Measurements from ENCODE around the gene PP2D1. TPM values are rescaled to one million over a fixed set of nuclear protein-coding genes. Genes with fewer than 3 reads are reported as not detected.

PP2D1 gene
- total RNA-seq, 1 experiment from 2014 or later, result not detected

GRCh38 chr3:20043825-20044224 lies 31.8 kb upstream of the PP2D1 start:
- Mint-ChIP-seq H3K4me3 (no peak overlapping the region), H3K27me3 (ENCODE audit: low read depth) (peaks cover 11% of the 10 kb centered on the region), H3K9me3 (no peaks in the 10 kb centered on the region), H3K36me3 (no peaks in the 10 kb centered on the region), H3K27ac (no peak overlapping the region), H3K4me1 (peaks cover 11% of the 10 kb centered on the region)
- TF ChIP-seq PRDM15 (CRISPR knock-in tag; IDR thresholded peaks at IDR 0.05) (no peak), ZNF219 (CRISPR knock-in tag; IDR thresholded peaks at IDR 0.05; ENCODE audit: borderline replicate concordance) (no peak), OVOL2 (CRISPR knock-in tag; IDR thresholded peaks at IDR 0.05; ENCODE audit: borderline replicate concordance) (no peak), JUN (CRISPR knock-in tag; IDR thresholded peaks at IDR 0.05) (no peak), E2F4 (CRISPR knock-in tag; IDR thresholded peaks at IDR 0.05; ENCODE audit: borderline replicate concordance, low read depth) (no peak)
- no peak for ATAC-seq
- DNase-seq (ENCODE audit: low spot score), result no peak
- ChIA-PET POLR2A (interaction anchor here (0.7 kb wide), 1 partner anchor 18 kb away, joined by 3 read pairs; no protein-coding TSS in a partner anchor), CTCF (no interaction called here)

- ATAC-seq, result no peak
- CTCF ChIA-PET, result no interaction called here
- TF ChIP-seq AFF4 (CRISPR knock-in tag; IDR thresholded peaks at IDR 0.05; ENCODE audit: borderline replicate concordance), result no peak
- no peak for TF ChIP-seq ATF1 (CRISPR knock-in tag; IDR thresholded peaks at IDR 0.05)
- TF ChIP-seq TP53 (CRISPR knock-in tag; IDR thresholded peaks at IDR 0.05), result no peak
- no peak for TF ChIP-seq FOXJ3 (CRISPR knock-in tag; IDR thresholded peaks at IDR 0.05; ENCODE audit: borderline replicate concordance)
- TF ChIP-seq RORB (CRISPR knock-in tag; IDR thresholded peaks at IDR 0.05), result no peak
- TF ChIP-seq ZNF219 (CRISPR knock-in tag; IDR thresholded peaks at IDR 0.05; ENCODE audit: borderline replicate concordance), result no peak
- TF ChIP-seq ZNF532 (CRISPR knock-in tag; IDR thresholded peaks at IDR 0.05; ENCODE audit: borderline replicate concordance), result no peak
- TF ChIP-seq CTCF (IDR thresholded peaks at IDR 0.05), result no peak
- no peak for TF ChIP-seq MLX (CRISPR knock-in tag; IDR thresholded peaks at IDR 0.05)
- no peak for TF ChIP-seq MAX (CRISPR knock-in tag; IDR thresholded peaks at IDR 0.05)
- TF ChIP-seq PREB (CRISPR knock-in tag; IDR thresholded peaks at IDR 0.05; ENCODE audit: borderline replicate concordance), result no peak
- TF ChIP-seq JAZF1 (CRISPR knock-in tag; IDR thresholded peaks at IDR 0.05), result no peak
- Mint-ChIP-seq H3K27me3 (ENCODE audit: low read depth) (peaks cover 15% of the 10 kb centered on the region), H3K27ac (no peak overlapping the region), H3K36me3 (no peaks in the 10 kb centered on the region), H3K4me3 (no peak overlapping the region), H3K4me1 (peaks cover 15% of the 10 kb centered on the region), H3K9me3 (no peaks in the 10 kb centered on the region)
- POLR2A ChIA-PET, result interaction anchor here (0.7 kb wide), 1 partner anchor 17 kb away, joined by 3 read pairs; no protein-coding TSS in a partner anchor
- no peak for DNase-seq (ENCODE audit: low spot score)
These were observed 31.3 kb upstream of the PP2D1 start for GRCh38 chr3:20043396-20043795.

Data from WTC11 (cell line).